ENCODE data around the gene CCNY.

The CCNY gene

GRCh38 chr10:35433851-35434426, 97.6 kb downstream of the CCNY start:
- no peak for DNase-seq
- in situ Hi-C loops (cut with HindIII; ENCODE audit: low pct_ligation_motif_present, low pct_unique_long_range_greater_than_20kb, low sequenced_read_pairs), result no loop called here

- in situ Hi-C loops (cut with HindIII; ENCODE audit: low pct_ligation_motif_present, low pct_unique_long_range_greater_than_20kb, low sequenced_read_pairs), result no loop called here
- DNase-seq, result no peak
Measured at GRCh38 chr10:35434533-35434932, 98.2 kb downstream of the CCNY start.

GRCh38 chr10:35435824-35436223, 99.5 kb downstream of the CCNY start:
- in situ Hi-C loops (cut with HindIII; ENCODE audit: low pct_ligation_motif_present, low pct_unique_long_range_greater_than_20kb, low sequenced_read_pairs), result no loop called here
- DNase-seq, result no peak

GRCh38 chr10:35437829-35438228, 101.5 kb downstream of the CCNY start:
- no peak for DNase-seq
- in situ Hi-C loops (cut with HindIII; ENCODE audit: low pct_ligation_motif_present, low pct_unique_long_range_greater_than_20kb, low sequenced_read_pairs), result no loop called here

GRCh38 chr10:35438718-35439571, 102.6 kb downstream of the CCNY start:
- in situ Hi-C loops (cut with HindIII; ENCODE audit: low pct_ligation_motif_present, low pct_unique_long_range_greater_than_20kb, low sequenced_read_pairs), result no loop called here
- DNase-seq, result no peak

GRCh38 chr10:35440016-35440415, 103.7 kb downstream of the CCNY start:
- DNase-seq, result no peak
- in situ Hi-C loops (cut with HindIII; ENCODE audit: low pct_ligation_motif_present, low pct_unique_long_range_greater_than_20kb, low sequenced_read_pairs), result no loop called here

GRCh38 chr10:35442028-35442427, 105.7 kb downstream of the CCNY start:
- in situ Hi-C loops (cut with HindIII; ENCODE audit: low pct_ligation_motif_present, low pct_unique_long_range_greater_than_20kb, low sequenced_read_pairs), result no loop called here
- no peak for DNase-seq

GRCh38 chr10:35442592-35442991, 106.3 kb downstream of the CCNY start:
- in situ Hi-C loops (cut with HindIII; ENCODE audit: low pct_ligation_motif_present, low pct_unique_long_range_greater_than_20kb, low sequenced_read_pairs), result no loop called here
- DNase-seq, result no peak

GRCh38 chr10:35443858-35444257, 107.5 kb downstream of the CCNY start:
- in situ Hi-C loops (cut with HindIII; ENCODE audit: low pct_ligation_motif_present, low pct_unique_long_range_greater_than_20kb, low sequenced_read_pairs), result no loop called here
- DNase-seq, result no peak

GRCh38 chr10:35445150-35445884, 109.0 kb downstream of the CCNY start:
- in situ Hi-C loops (cut with HindIII; ENCODE audit: low pct_ligation_motif_present, low pct_unique_long_range_greater_than_20kb, low sequenced_read_pairs), result no loop called here
- no peak for DNase-seq

- DNase-seq, result no peak
- in situ Hi-C loops (cut with HindIII; ENCODE audit: low pct_ligation_motif_present, low pct_unique_long_range_greater_than_20kb, low sequenced_read_pairs), result no loop called here
Measured at GRCh38 chr10:35446439-35446838, 110.1 kb downstream of the CCNY start.

GRCh38 chr10:35447693-35448407, 111.5 kb downstream of the CCNY start:
- in situ Hi-C loops (cut with HindIII; ENCODE audit: low pct_ligation_motif_present, low pct_unique_long_range_greater_than_20kb, low sequenced_read_pairs), result no loop called here
- DNase-seq, result no peak

GRCh38 chr10:35448687-35449662, 112.7 kb downstream of the CCNY start:
- in situ Hi-C loops (cut with HindIII; ENCODE audit: low pct_ligation_motif_present, low pct_unique_long_range_greater_than_20kb, low sequenced_read_pairs), result no loop called here
- no peak for DNase-seq

GRCh38 chr10:35449944-35450343, 113.6 kb downstream of the CCNY start:
- DNase-seq, result no peak
- in situ Hi-C loops (cut with HindIII; ENCODE audit: low pct_ligation_motif_present, low pct_unique_long_range_greater_than_20kb, low sequenced_read_pairs), result no loop called here

- no peak for DNase-seq
- in situ Hi-C loops (cut with HindIII; ENCODE audit: low pct_ligation_motif_present, low pct_unique_long_range_greater_than_20kb, low sequenced_read_pairs), result no loop called here
Measured at GRCh38 chr10:35451151-35452016, 115.1 kb downstream of the CCNY start.

- DNase-seq, result no peak
- in situ Hi-C loops (cut with HindIII; ENCODE audit: low pct_ligation_motif_present, low pct_unique_long_range_greater_than_20kb, low sequenced_read_pairs), result no loop called here
Measured at GRCh38 chr10:35452171-35452570, 115.9 kb downstream of the CCNY start.

- DNase-seq, result no peak
- in situ Hi-C loops (cut with HindIII; ENCODE audit: low pct_ligation_motif_present, low pct_unique_long_range_greater_than_20kb, low sequenced_read_pairs), result no loop called here
Measured at GRCh38 chr10:35452847-35453246, 116.5 kb downstream of the CCNY start.
